ENCODE results near the gene RND1.
A peak's percentile ranks its signal among the peaks of the same experiment; 100 is the strongest.
"Not testable (repeated sequence)": the region's sequence is repeated elsewhere in the genome, so short reads cannot be mapped to it uniquely, and the experiment has no call there.

The RND1 gene

DNA sequence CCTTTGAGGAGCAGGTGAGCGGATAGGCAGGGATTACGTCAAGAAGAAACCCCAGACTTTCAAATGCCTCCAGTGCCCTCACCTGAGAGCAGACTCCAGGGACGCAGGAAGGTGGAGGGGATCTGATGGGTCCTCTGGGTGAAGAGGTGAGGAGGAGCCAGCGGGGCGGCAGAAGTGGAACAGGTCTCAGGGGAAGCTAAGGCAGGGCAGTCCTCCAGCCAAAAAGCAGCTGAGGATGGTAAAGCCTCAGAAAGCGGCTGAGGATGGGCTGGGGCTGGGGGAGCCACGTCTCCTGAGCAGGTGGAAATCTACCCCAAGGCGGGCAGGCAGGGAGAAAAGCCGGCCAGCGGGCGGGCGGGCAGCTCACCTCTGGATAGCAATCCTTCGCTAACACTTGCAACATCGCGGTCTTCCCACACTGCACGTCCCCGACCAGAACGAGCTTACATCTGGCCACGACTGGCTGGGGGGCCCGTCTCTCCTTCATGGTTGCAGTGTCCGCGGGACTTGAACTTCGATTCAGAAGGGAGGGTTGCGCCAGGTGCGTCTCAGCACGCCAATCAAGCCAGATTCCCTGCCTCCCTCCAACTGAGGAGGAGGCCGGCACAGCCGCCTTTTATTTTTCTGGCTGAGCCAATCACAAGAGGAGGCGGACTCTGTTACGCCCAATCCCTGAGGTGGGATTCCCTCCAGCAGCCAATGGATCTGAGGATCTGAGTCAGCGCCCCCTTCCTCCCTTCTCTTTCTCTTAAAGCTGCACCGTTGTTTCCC is at the start of gene RND1:
RND1 (minus strand) TSS at position 590 of the 771 bp plus-strand sequence; CDS start at position 487, 103 bp downstream.
- DNase-seq (ENCODE audit: low read depth), result peak; percentile 79

DNA sequence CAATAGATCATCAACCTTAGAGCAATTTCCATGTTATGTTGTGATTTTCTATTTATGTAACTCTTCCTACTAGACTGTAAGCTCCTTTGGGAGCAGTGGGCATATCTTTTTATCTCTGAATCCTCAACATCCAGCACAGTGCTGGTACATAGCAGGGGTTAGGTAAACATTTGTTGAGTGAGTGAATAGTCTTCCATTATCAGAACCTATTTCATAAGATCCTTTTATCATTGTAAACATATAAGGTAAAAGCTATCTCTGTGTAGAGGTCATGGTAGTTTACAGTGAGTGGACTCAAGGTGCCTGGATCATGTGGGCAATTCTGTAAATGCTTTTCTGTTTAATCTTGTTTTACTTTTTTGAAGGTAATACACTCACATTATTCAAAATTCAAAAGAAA is 44.5 kb upstream of the RND1 start:
- DNase-seq (ENCODE audit: low read depth), result no peak

DNA sequence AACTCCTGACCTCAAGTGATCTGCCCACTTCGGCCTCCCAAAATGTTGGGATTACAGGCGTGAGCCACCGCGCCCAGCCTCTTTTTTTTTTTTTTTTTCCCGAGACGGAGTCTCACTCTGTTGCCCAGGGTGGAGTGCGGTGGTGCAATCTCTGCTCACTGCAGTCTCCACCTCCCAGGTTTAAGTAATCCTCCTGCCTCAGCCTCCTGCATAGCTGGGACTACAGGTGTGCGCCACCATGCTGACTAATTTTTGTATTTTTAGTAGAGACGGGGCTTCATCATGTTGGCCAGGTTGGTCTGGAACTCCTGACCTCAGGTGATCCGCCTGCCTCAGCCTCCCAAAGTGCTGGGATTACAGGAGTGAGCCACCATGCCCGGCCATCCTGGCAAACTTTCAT is 44.0 kb upstream of the RND1 start:
- DNase-seq (ENCODE audit: low read depth), result not testable (repeated sequence)

DNA sequence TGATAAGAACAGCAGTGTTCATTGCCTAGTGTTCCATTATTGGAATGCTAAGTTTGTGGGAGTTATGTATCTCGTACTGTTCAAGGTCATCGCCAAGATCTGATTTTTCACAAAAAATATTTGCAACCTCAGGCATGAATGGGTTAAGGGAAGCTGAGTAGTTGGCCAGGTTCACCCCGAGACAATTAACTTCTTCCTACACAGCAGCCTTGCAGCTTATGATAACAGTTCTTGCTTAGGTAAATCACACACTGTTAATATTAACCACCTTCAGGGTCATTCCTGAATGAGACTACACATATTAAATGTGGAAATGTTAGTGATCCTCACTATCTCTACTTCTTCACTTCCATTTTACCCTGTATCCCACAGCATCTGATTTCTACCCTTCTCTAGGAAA is 41.6 kb upstream of the RND1 start:
- no peak for DNase-seq (ENCODE audit: low read depth)

DNA sequence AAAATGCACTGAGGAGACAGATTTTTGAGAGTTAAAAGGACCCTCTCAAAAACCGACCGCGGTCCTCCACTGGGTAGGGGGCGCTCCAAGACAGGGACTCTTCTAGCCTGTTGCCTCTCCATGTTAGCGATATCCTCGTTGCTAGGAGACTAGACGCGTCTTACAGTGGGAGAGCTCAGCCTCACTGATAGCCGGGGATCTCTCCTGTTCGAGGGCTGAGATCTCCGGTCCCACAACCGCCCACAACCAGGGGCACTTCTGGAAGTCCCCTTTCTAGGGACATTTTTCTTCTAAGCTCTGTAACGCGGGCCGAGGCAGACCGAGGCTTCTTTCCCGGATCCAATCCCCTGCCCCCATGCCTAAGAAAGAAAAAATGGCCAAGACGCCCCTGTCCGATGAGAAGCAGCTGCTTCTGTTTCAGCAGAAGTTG is 38.3 kb upstream of the RND1 start:
- DNase-seq (ENCODE audit: low read depth), result peak; percentile 77

DNA sequence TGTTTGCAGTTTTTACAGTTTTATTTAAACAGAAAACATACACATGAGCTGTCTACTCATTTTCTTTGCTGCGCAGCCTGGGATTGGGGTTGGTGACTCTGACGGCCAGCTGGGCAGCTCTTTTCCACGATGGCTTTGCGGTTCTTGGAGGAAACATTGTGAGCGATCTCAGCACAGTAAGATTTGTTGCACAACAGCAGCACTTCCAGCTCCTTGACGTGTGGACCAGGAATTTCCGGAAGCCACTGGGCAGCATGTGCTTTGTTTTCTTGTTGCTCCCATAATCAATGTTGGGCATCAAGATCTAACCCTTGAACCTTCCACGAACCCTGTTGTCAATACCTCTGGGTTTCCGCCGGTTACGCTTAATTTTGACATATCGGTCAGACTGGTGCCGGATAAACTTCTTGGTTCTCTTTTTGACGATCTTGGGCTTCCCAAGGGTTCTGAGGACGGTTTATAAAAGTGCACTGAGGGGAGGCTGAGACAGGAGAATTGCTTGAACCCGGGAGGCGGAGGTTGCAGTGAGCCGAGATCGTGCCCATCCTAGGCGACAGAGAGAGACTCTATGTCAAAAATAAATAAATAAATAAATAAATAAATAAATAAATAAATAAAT is 37.8 kb upstream of the RND1 start:
- DNase-seq (ENCODE audit: low read depth), result no peak

DNA sequence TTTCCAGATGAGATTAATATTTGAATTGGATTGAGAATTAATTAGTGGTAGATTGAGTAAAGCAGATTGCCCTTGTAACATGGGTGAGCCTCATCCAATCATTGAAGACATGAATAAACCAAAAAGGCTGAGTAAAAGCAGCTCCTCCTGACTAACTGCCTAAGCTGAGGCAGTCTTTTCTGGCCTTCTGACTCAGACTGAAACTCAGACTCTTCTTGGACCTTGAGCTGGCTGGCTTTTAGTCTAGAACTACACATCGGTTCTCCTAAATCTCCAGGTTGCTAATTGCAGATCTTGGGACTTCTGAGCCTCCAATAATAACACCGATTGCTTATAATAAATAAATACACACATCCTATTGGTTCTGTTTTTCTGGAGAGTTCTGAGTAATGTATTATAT is 35.6 kb upstream of the RND1 start:
- no peak for DNase-seq (ENCODE audit: low read depth)

DNA sequence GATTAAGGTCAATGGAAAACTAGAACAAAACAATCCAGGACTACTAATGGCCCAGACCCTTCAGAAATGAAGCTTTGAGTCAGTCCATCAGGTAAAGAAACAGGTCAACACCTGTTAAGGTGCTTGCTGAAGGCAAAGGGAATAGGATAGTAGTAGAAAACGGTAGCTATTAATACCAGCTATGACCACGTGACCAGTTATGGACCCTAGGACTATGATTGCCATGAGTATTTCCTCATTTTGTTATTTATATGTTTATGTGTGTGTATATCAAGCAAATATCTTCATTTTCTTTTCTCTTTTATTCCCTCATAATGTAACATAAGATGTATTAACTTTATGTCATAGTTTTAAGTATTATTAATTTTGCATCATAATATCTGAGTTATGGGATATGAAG is 34.0 kb upstream of the RND1 start:
- DNase-seq (ENCODE audit: low read depth), result no peak

DNA sequence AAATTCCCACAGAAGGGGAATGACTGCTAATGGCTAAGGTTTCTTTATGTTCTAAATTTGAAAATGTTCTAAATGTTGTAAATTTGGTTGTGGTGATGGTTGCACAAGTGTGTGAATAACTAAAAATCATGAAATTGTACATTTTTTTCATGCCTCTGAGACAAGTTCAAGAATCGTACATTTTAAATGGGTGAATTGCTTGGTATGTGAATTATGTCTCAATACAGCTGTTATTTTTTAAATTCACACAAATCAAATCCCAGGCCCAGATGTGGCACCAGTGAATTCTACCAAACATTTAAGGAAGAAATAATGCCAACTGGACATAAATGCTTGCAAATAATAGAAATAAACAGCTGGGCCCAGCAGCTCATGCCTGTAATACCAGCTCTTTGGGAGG is 28.6 kb upstream of the RND1 start:
- no peak for DNase-seq (ENCODE audit: low read depth)

DNA sequence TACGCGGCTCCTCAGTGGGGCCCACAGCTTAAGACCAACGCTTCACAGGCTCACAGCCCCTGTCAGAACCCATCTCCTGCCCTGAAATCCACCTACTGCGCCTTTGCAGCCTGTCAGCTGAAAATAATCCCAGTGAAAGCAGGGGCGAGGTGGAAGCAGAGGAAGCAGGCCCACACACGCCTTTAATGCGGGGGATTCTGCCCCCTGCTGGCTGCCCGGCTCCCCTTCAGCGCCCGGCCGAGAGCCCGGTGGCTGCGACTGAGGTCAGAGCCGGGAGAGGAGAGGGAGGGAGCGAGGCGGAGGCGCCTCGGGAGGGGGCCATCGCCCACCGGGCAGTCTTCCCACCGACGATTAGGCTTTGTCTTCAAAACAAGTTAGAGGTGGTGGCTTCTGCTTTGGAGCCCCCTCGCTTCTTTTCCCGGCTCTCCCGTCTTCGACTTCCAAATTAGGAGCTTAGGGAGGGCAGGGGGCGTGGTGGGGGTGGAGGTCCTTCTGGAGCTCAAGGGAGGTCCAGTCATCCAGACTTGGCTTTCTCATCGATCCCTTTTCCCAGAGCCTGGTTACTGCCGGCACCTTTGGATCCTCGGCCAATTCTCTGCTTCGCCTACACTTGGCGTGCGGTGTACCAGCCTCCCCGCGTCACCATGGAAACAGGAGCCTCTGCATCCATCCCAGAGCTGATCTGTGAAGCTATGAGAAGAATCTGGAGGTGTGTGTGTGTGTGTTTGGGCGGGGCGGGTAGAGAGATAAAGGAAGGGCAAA is 25.2 kb upstream of the RND1 start:
- peak; percentile 59 for DNase-seq (ENCODE audit: low read depth)

DNA sequence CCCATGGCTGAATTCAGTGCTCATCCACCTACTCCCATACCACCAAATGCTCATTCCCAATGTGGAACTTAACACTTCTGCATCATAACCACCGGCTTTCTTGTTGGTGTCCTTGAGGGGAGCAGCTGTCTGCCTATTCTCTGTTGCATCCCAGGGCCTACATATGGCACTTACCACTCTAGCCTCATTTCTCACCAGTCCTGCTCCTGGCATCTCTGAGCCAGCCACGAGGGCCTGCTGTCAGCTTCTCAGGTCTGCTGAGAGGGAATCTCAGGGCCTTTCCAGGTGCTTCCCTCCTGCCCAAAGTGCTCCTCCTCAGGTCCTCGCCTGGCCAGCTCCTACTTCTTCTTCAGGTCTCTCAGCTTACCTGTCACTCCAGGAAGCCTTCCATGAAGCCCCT is 24.0 kb upstream of the RND1 start:
- DNase-seq (ENCODE audit: low read depth), result no peak

DNA sequence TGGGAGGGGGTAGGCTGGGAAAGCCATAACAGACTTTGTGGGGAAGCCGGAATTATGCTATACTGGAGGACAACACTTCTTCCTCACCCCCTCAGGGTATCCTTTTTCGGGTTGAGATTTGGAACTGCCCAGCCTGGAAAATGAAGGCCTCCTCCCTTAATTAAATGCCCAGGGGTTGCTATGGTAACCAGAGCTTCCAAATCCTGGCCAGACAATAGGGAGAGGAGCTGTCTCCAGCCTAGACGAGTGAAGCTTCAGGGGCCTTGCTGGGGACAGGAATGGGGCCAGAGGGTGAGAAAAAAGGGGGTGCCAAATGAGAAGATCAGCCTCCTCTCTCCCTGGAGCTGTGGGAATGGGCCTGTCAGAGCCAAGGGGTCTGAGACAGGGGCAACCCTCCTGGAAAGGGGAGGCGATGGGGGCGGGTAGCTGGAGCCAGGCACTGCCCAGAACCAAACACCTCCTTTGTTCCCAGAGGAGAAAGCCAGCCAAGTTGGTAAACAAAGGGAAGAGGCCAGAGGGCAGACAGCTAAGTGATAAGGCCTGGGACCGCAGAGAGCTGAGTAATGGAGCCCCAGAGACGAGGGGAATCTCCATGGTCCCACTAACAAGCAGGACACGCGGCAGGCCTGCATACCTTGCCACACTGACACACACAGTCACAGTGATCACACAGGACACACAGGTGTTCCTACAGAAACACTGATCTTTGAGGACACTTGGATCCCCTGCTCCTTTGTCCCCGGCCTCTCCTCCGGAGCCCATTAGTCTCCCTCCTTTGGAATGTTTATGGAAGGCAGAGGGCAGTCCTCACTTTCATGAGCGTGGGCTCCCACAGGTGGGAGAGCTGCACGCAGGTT is 17.9 kb upstream of the RND1 start:
- DNase-seq (ENCODE audit: low read depth), result no peak

DNA sequence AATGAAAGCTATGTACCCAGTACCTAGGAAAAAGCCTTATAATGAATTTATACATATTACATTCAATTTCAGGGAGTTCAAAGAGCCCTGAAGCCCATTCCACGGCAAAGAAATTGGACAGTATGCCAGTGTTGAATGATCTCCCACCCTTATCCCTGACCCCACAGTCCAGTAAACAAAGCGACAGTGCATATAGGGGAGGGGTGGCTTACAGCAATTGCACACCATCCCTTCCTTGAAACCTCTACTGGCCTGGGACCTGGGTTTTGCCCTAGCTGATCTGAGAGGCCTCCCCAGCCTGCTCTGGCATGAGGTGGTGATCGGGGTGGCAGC is 17.3 kb upstream of the RND1 start:
- DNase-seq (ENCODE audit: low read depth), result no peak

DNA sequence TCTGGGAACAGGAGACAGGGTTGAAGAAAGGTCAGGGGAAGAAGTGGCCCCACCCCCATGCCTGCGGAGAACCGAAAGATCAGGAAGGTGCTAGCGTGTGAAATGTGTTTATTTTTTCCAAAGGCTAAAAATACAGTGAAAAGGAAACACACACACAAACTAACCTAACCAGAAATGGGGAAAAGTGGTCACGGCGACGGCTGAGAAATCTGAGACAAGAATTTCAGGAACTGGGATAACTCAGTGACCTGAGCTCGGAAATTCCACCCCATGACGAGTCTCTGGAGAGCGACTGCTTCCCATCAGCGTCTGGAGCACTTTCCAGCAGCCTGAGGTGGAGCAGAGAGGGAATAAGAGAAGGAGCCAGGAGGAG is 16.6 kb upstream of the RND1 start:
- DNase-seq (ENCODE audit: low read depth), result no peak

DNA sequence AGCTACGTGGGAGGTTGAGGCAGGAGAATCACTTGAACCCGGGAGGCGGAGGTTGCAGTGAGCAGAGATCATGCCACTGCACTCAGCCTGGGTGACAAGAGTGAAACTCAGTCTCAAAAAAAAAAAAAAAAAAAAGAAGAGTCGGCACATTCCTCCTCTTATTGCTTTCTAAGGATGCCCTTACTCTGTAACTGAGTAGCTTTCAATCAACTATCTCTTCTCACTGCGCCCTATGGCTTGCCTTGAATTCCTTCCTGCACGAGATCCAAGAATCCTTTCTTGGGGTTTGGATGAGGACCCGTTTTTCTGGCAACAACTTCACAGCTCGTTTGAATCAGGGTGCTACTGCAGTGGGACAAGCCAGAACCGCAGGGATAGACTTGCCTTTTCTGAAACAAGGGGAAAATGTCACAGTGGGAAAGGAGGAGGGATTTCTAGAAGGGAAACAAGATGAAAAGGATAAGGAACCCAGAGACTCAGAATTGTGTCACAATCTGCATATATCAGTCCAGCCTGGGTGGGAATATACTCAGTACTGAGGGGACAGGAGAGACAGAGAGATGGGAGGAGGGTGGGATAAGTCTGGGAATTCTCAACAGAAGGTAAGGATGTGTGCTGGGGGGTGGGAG is 16.1 kb upstream of the RND1 start:
- no peak for DNase-seq (ENCODE audit: low read depth)

DNA sequence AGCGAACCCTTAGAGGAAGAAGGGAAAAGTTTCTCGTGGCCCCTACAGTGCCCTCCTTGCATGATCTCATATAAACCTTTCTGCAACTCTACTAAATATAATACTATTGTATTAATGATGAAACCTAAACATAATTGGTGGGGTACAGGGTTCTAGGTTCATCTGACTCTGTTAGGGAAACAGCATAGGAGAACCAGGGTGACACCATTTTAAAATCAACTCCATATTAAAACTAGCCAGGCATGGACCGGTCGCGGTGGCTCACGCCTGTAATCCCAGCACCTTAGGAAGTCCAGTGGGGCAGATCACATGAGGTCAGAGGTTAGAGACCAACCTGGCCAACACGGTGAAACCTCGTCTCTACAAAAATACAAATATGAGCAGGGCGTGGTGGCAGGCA is 15.0 kb upstream of the RND1 start:
- no peak for DNase-seq (ENCODE audit: low read depth)

DNA sequence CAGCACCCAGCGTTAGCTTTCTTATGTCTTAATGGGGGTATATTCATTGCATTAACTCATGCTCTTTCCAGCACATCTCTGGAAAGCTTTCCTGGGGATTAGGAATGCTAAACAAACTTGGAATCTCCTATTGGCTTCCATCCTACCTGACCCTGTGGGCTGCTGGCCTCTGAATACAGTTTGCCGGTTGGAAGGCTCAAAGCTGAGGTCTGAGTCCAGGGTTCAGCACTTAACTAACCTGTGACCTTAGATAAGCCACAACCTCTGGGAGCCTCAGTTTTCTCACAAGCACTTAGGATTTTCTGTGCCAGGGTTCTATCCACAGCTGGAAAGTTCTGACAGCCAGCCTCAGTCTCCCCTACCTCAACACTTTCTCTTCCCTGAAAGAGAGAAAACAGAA is 12.9 kb upstream of the RND1 start:
- no peak for DNase-seq (ENCODE audit: low read depth)

DNA sequence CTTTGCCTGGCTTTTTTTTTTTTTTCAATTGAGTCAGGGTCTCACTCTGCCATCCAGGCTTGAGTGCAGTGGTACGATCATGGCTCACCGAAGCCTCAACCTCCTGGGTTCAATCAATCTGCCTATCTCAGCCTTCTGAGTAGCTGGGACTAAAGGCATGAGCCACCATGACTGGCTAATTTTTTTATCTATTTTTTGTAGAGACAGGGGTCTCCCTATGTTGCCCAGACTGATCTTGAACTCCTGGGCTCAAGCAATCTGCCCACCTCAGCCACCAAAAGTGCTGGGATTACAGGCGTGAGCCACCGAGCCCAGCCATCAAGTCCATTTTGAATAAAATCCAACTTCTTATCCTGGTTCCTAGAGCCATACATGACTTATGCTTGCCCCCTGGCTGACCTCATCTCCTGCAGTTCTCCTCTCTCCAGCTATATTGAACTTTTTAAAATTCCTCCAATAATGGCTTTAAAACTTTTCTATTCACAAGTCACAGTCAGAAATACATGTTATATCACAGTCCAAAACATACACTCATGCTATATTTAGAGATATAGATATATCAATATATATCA is 10.4 kb upstream of the RND1 start:
- no peak for DNase-seq (ENCODE audit: low read depth)

DNA sequence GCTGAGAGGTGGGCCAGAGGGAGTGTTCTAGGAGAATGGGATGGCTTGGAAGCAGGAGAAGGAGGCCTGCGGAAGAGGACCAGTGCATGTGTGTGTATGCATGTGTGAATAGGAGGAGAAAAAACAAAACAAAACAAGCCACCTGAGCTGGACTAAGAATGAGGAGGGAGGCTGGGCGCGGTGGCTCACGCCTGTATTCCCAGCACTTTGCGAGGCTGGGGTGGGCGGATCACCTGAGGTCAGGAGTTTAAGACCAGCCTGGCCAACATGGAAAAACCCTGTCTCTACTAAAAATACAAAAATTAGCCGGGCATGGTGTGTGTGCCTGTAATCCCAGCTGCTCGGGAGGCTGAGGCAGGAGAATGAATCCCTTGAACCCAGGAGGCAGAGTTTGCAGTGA is 7.9 kb upstream of the RND1 start:
- DNase-seq (ENCODE audit: low read depth), result not testable (repeated sequence)

DNA sequence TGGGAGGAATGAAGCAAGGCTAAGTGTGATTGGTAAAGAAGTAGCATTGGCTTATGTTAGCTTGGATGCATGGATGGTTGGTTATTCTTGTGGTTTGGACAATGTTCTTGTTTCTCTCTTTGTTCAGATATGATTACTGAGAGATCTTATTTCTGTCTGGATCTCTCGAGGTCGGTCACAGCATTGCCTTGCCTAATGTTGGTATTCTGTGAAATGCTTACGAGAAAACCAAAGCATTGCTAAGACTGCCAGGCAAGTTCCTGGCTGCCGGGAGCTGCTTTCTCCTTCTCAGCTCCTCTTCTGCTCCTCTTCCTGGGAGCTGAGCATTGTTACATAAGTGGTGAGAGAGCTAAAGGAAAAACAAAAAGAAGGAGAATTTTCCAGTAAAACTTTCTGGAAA is 7.4 kb upstream of the RND1 start:
- no peak for DNase-seq (ENCODE audit: low read depth)

DNA sequence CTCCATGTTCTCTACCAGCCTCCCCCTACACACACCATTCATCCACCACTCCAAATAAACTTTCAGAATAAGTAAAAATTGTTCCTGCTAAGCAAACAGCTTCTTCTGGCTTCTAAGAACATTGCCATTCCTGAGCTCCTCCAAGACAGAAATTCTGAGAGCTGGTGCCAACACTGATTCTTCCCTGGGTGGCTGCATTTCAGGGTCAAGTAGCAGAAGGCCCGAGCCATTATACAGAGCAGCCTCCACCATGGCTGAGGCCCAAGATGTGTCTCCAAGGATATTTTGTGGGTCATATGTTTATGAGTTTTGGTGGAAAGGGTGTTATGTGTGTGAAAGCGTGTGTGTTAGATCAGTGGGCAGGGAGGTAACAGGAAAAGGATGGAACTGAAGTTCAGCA is 3.5 kb upstream of the RND1 start:
- no peak for DNase-seq (ENCODE audit: low read depth)

DNA sequence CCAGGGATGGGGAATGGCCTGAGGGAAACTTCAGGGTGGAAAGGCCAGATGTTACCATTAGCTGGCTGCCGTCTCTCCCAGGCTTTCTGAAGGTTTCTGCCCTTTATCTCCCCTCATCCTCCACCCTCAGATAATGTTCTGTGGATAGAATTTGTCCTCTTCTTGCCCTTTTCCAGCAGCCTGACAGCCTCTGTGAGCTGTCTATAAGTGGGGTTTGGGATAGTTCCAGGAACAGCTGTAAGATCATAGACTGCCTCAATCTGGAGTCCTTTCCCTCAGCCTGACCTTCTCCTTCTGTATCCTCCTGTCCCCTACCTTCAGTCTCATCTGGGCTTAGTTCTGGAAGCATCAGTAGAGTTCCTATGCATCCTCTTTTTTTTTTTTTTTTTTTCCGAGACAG is 2.8 kb upstream of the RND1 start:
- DNase-seq (ENCODE audit: low read depth), result no peak
